Measurements from ENCODE around the gene SNRNP25. TPM values are rescaled to one million over a fixed set of nuclear protein-coding genes. Genes with fewer than 3 reads are reported as not detected.

The SNRNP25 gene
- total RNA-seq, 2 experiments from 2014 or later, result 107 to 112 TPM

- ChIA-PET POLR2A (no interaction called here), CTCF (interaction anchor here (1.2 to 4.9 kb wide), 4 partner anchors 8 to 40 kb away, joined by 5 to 28 read pairs (median 18); no protein-coding TSS in a partner anchor)
Measured at GRCh38 chr16:105521-105920, 51.9 kb downstream of the SNRNP25 start.

- POLR2A ChIA-PET, result no interaction called here
- CTCF ChIA-PET, result interaction anchor here (0.5 to 3.6 kb wide), 35 partner anchors 8 to 422 kb away, joined by 3 to 28 read pairs (median 4); partner anchors contain the start of genes HBQ1, NPRL3 and RHBDF1
Measured at GRCh38 chr16:106623-107324, 53.1 kb downstream of the SNRNP25 start.

Other genes starting within 250 kb of the SNRNP25 start
- 10 to 100 TPM; 63.0 to 63.6 TPM for gene POLR3K, start 220 bp upstream of the SNRNP25 start, total RNA-seq
- under 1 TPM in 1 of 2 experiments, not detected in 1; 0.32 TPM for gene RHBDF1, start 18.8 kb downstream of the SNRNP25 start, total RNA-seq
- gene MPG, start 24.4 kb downstream of the SNRNP25 start, total RNA-seq, result 10 to 100 TPM; 53.6 to 56.8 TPM
- 10 to 100 TPM; 49.4 to 49.6 TPM for gene NPRL3, start 84.8 kb downstream of the SNRNP25 start, total RNA-seq
- not detected for gene HBZ, start 98.8 kb downstream of the SNRNP25 start, total RNA-seq
- gene HBM, start 112.2 kb downstream of the SNRNP25 start, total RNA-seq, result not detected
- not detected for gene HBA2, start 119.0 kb downstream of the SNRNP25 start, total RNA-seq
- gene HBA1, start 122.9 kb downstream of the SNRNP25 start, total RNA-seq, result not detected
- 1 to 10 TPM in 1 of 2 experiments, not detected in 1; 1.3 TPM for gene HBQ1, start 126.6 kb downstream of the SNRNP25 start, total RNA-seq
- gene LUC7L, start 175.6 kb downstream of the SNRNP25 start, total RNA-seq, result 10 to 100 TPM; 63.8 to 70.0 TPM
- gene FAM234A, start 181.0 kb downstream of the SNRNP25 start, total RNA-seq, result 10 to 100 TPM; 20.6 to 21.8 TPM
- under 1 TPM in 1 of 2 experiments, not detected in 1; 0.08 TPM for gene RGS11, start 222.1 kb downstream of the SNRNP25 start, total RNA-seq
- gene ARHGDIG, start 226.8 kb downstream of the SNRNP25 start, total RNA-seq, result not detected
- not detected for gene PDIA2, start 229.3 kb downstream of the SNRNP25 start, total RNA-seq